ENCODE results near the gene HLTF.

DNA sequence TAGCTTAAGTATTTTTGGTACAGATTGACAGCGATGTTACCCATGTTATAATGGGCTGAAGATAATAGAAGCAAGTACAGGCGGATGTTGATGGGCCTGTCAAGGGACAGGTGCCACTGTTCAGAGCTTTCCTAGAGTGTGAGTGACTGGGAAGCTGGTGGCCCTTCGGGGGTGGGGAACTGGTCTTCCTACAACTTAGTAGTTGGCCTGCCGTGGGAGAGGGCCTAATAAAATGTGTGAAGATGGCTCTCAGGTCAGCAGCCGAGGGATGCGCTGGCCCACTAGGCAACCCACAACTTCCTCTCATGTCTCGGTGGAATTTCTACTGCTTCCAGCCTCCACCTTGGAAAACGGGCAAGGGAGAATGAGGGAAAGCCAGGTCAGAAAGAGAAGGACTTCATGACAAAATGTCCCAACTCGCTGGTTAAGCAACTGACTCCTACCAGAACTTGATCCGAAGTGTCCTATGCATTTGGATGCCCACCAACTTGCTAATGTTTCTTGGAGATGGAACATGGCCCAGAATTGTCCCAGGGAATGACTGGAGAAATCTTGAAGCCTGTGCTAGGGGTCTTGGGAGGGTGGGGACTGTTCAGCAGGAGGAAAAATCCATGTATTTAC lies 93.6 kb downstream of the HLTF start:
- TF ChIP-seq POLR2A (IDR thresholded peaks at IDR 0.05) (no peak), EP300 (IDR thresholded peaks at IDR 0.05) (no peak)
